Measurements from ENCODE around the gene AAMP.
"Not testable (repeated sequence)": the region's sequence is repeated elsewhere in the genome, so short reads cannot be mapped to it uniquely, and the experiment has no call there.

Gene AAMP

GRCh38 chr2:218315397-218315796, 45.5 kb upstream of the AAMP start:
- no peak overlapping the region for H3K27ac ChIP-seq (ENCODE audit: extremely low read depth, low read depth, low read length)
- ChIA-PET CTCF (interaction anchor here (1.4 kb wide), 1 partner anchor 41 kb away, joined by 3 read pairs; the partner anchor contains the start of gene CATIP), POLR2A (no interaction called here)
- TF ChIP-seq ZNF184 (tag by site-specific recombination; IDR thresholded peaks at IDR 0.05) (no peak), SP3 (tag by site-specific recombination; IDR thresholded peaks at IDR 0.05) (no peak), INSM2 (tag by site-specific recombination; IDR thresholded peaks at IDR 0.05) (no peak), ZNF776 (tag by site-specific recombination; IDR thresholded peaks at IDR 0.05; ENCODE audit: borderline replicate concordance) (no peak)
- no peaks in the 10 kb centered on the region for H3K4me1 ChIP-seq (ENCODE audit: control insufficient read depth, insufficient read depth, low read length)
- no peaks in the 10 kb centered on the region for H3K36me3 ChIP-seq (ENCODE audit: control insufficient read depth in 2 of 2, insufficient read depth in 1 of 2, low read length in 2 of 2)
- H3K4me3 ChIP-seq (ENCODE audit: low read depth, low read length) = no peak overlapping the region
- no peaks in the 10 kb centered on the region for H3K9me3 ChIP-seq (ENCODE audit: control insufficient read depth, insufficient read depth, low read depth, low read length)

DNA sequence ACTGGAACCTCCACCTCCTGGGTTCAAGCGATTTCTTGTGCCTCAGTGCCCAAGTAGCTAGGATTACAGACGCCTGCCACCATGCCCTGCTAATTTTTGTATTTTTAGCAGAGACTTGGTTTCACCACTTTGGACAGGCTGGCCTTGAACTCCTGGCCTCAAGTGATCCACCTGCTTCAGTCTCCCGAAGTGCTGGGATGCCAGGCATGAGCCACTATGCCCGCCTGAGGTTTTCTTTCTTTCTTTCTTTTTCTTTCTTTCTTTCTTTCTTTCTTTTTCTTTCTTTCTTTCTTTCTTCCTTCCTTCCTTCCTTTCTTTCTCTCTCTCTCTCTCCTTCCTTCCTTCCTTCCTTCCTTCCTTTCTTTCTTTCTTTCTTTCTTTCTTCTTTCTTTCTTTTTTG, 44.8 kb upstream of the AAMP start:
- peak; percentile 71 for TF ChIP-seq ZNF366 (tag by site-specific recombination; conservative IDR thresholded peaks at IDR 0.05)
- not testable (repeated sequence) for H3K9me3 ChIP-seq (ENCODE audit: control insufficient read depth, insufficient read depth, low read depth, low read length); H3K4me1 ChIP-seq (ENCODE audit: control insufficient read depth, insufficient read depth, low read length); H3K4me3 ChIP-seq (ENCODE audit: low read depth, low read length); H3K36me3 ChIP-seq (ENCODE audit: control insufficient read depth in 2 of 2, insufficient read depth in 1 of 2, low read length in 2 of 2); H3K27ac ChIP-seq (ENCODE audit: extremely low read depth, low read depth, low read length)
- POLR2A ChIA-PET = interaction anchor here (0.6 kb wide), 1 partner anchor 47 kb away, joined by 3 read pairs; no protein-coding TSS in a partner anchor
- CTCF ChIA-PET = interaction anchor here (1.5 kb wide), 1 partner anchor 13 kb away, joined by 3 read pairs; no protein-coding TSS in a partner anchor

DNA sequence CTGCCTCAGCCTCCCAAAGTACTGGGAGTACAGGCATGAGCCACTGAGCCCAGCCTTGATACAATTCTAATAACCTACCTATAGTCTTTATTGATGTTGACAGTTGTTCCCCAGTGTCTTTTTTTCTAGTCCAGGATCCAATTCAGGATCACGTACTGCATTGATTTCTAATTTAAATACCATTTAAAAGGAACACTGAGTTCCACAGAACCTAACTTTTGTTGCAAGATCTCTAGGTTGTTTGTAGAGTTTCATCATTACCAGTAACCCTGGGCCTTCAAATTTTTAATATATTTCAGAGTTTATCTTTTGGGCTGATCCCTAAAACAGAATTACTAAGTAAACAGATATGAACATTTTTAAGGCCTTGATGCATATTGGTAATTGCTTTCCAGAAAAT, 43.4 kb upstream of the AAMP start:
- H3K9me3 ChIP-seq (ENCODE audit: control insufficient read depth, insufficient read depth, low read depth, low read length) = no peaks in the 10 kb centered on the region
- H3K4me1 ChIP-seq (ENCODE audit: control insufficient read depth, insufficient read depth, low read length) = no peaks in the 10 kb centered on the region
- TF ChIP-seq ZNF138 (tag by site-specific recombination; IDR thresholded peaks at IDR 0.05; ENCODE audit: borderline replicate concordance) = no peak
- no peak for TF ChIP-seq ZNF169 (tag by site-specific recombination; IDR thresholded peaks at IDR 0.05)
- no peak for TF ChIP-seq ZNF239 (tag by site-specific recombination; IDR thresholded peaks at IDR 0.05)
- no peak for TF ChIP-seq ZNF19 (tag by site-specific recombination; IDR thresholded peaks at IDR 0.05; ENCODE audit: low read depth)
- TF ChIP-seq ZNF664 (tag by site-specific recombination; IDR thresholded peaks at IDR 0.05) = no peak
- no peaks in the 10 kb centered on the region for H3K36me3 ChIP-seq (ENCODE audit: control insufficient read depth in 2 of 2, insufficient read depth in 1 of 2, low read length in 2 of 2)
- POLR2A ChIA-PET = no interaction called here
- CTCF ChIA-PET = interaction anchor here (0.9 to 1.5 kb wide), 2 partner anchors 11 to 80 kb away, joined by 3 read pairs; no protein-coding TSS in a partner anchor
- H3K27ac ChIP-seq (ENCODE audit: extremely low read depth, low read depth, low read length) = no peak overlapping the region
- no peak overlapping the region for H3K4me3 ChIP-seq (ENCODE audit: low read depth, low read length)

DNA sequence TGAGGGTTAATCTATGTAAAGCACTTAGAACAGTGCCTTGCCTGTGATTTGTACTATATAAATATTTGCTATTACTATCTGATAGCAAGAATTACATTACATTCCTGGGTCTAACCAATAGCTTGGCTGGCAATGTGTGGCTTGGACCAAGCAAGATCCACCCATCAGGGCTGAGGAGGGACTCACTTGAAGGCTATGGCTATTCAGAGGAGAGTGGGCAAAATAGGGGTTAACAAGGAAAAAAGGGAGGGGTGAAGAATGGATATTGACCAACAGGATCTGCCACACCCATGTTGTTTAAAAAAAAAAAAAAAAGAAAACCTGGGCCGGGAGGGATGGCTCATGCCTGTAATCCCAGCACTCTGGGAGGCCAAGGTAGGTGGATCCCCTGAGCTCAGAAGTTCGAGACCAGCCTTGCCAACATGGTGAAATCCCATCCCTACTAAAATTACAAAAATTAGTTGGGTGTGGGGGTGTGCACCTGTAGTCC, 42.4 kb upstream of the AAMP start:
- Histone ChIP-seq H3K27ac (ENCODE audit: extremely low read depth, low read depth, low read length) (no peak overlapping the region), H3K4me1 (ENCODE audit: control insufficient read depth, insufficient read depth, low read length) (no peaks in the 10 kb centered on the region), H3K36me3 (ENCODE audit: control insufficient read depth in 2 of 2, insufficient read depth in 1 of 2, low read length in 2 of 2) (no peaks in the 10 kb centered on the region), H3K4me3 (ENCODE audit: low read depth, low read length) (no peak overlapping the region), H3K9me3 (ENCODE audit: control insufficient read depth, insufficient read depth, low read depth, low read length) (no peaks in the 10 kb centered on the region)
- CTCF ChIA-PET = interaction anchor here (0.7 to 0.8 kb wide), 3 partner anchors 11 to 112 kb away, joined by 3 to 5 read pairs (median 4); no protein-coding TSS in a partner anchor
- TF ChIP-seq ZFP69B (tag by site-specific recombination; IDR thresholded peaks at IDR 0.05) (no peak), ZNF660 (tag by site-specific recombination; IDR thresholded peaks at IDR 0.05) (no peak), GLIS1 (tag by site-specific recombination; IDR thresholded peaks at IDR 0.05) (peak; percentile 27; the same call in 1 of the 2 replicates)
- POLR2A ChIA-PET = no interaction called here

DNA sequence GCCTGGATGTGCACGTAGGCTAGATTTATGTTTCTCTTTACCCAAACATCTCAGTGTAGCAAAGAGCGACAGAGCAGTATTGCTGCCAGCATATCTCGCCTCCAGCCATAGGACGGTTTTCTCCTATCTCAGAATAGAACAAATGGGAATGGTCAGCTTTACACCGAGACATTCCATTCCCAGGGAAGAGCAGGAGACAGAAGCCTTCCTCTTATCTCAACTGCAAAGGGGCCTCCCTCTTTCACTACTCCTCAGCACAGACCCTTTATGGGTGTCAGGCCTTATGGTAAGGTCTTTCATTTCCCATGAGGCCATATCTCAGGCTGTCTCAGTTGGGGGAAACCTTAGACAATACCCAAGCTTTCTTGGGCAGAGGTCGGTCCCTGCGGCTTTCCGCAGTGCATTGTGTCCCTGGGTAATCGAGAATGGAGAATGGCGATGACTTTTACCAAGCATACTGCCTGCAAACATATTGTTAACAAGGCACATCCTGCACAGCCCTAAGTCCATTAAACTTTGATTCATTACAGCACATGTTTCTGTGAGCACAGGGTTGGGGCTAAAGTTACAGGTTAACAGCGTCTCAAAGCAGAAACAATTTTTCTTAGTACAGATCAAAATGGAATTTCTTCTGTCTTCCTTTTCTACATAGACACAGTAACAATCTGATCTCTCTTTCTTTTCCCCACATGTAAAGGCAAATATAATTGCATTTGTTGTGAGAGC, 41.8 kb upstream of the AAMP start:
- H3K9me3 ChIP-seq (ENCODE audit: control insufficient read depth, insufficient read depth, low read depth, low read length); H3K27ac ChIP-seq (ENCODE audit: extremely low read depth, low read depth, low read length); H3K4me1 ChIP-seq (ENCODE audit: control insufficient read depth, insufficient read depth, low read length); H3K4me3 ChIP-seq (ENCODE audit: low read depth, low read length); H3K36me3 ChIP-seq (ENCODE audit: control insufficient read depth in 2 of 2, insufficient read depth in 1 of 2, low read length in 2 of 2); POLR2A ChIA-PET: not testable (repeated sequence)
- CTCF ChIA-PET = interaction anchor here (0.7 kb wide), 2 partner anchors 10 to 35 kb away, joined by 3 to 5 read pairs; no protein-coding TSS in a partner anchor

All from HEK293 (cell line).